Liver (tissue), 9 donors: ENCODE results near the gene AAGAB. TPM values are rescaled to one million over a fixed set of nuclear protein-coding genes. Genes with fewer than 3 reads are reported as not detected.

Experiments used
- DNase-seq: peaks from one replicate; pipeline ENCODE4 v3.0.0-alpha.2; 2017; ENCODE audit warnings: low spot score
- H3K27ac ChIP-seq, 2 donors: one replicate each; pipeline ENCODE4 v1.7.0; 2013; ENCODE audit warnings: inconsistent platforms in 2 of 2, low read length in 2 of 2, control low read depth in 1 of 2, low read depth in 1 of 2, mild to moderate bottlenecking in 1 of 2
- H3K27me3 ChIP-seq, 4 donors: one replicate each; pipeline versions ENCODE4 v1.6.1 to v1.7.0; 2013; ENCODE audit warnings: low read length in 3 of 4, inconsistent platforms in 1 of 4, mild to moderate bottlenecking in 1 of 4, moderate library complexity in 1 of 4; ENCODE audit not compliant: control insufficient read depth in 4 of 4, insufficient read depth in 4 of 4
- H3K36me3 ChIP-seq, 4 donors: one replicate each; pipeline versions ENCODE4 v1.6.1 to v1.7.0; 2013; ENCODE audit warnings: low read length in 3 of 4, mild to moderate bottlenecking in 3 of 4, low read depth in 1 of 4, moderate library complexity in 1 of 4; ENCODE audit not compliant: control insufficient read depth in 4 of 4, insufficient read depth in 3 of 4
- H3K4me1 ChIP-seq, 4 donors: one replicate each; pipeline versions ENCODE4 v1.6.1 to v1.7.0; 2013; ENCODE audit warnings: low read length in 3 of 4, mild to moderate bottlenecking in 3 of 4, moderate library complexity in 1 of 4; ENCODE audit not compliant: control insufficient read depth in 4 of 4, insufficient read depth in 4 of 4
- H3K4me3 ChIP-seq, 3 donors: one replicate each; pipeline versions ENCODE4 v1.6.1 to v1.7.0; 2013; ENCODE audit warnings: low read length in 3 of 3, control low read depth in 1 of 3, low read depth in 1 of 3, mild to moderate bottlenecking in 1 of 3
- H3K9ac ChIP-seq, 2 donors: one replicate each; pipeline ENCODE4 v1.7.0; 2013; ENCODE audit warnings: low read length in 2 of 2, mild to moderate bottlenecking in 2 of 2, moderate library complexity in 2 of 2, control low read depth in 1 of 2, low read depth in 1 of 2
- H3K9me3 ChIP-seq, 4 donors: one replicate each; pipeline versions ENCODE4 v1.6.1 to v1.7.0; 2013; ENCODE audit warnings: low read length in 3 of 4; ENCODE audit not compliant: control insufficient read depth in 4 of 4
- CTCF ChIP-seq: fragments of 150-350 bp; IDR thresholded peaks from 2 replicates; pipeline ENCODE4 v1.5.1; 2017; ENCODE audit warnings: improper control_type of control experiment, low read depth, low read length; ENCODE audit not compliant: missing input control
- FOXA1 ChIP-seq: IDR thresholded peaks from 2 replicates; pipeline ENCODE4 v1.6.1; 2016; ENCODE audit warnings: antibody characterized with exemption
- FOXA2 ChIP-seq: IDR thresholded peaks from 2 replicates; pipeline ENCODE4 v1.6.1; 2016; ENCODE audit warnings: antibody characterized with exemption
- HNF4G ChIP-seq: IDR thresholded peaks from 2 replicates; pipeline ENCODE4 v1.6.1; 2016; ENCODE audit warnings: antibody characterized with exemption
- JUND ChIP-seq, 2 donors: IDR thresholded peaks; 2 replicates each; pipeline ENCODE4 v1.6.1; 2016; ENCODE audit warnings: antibody characterized with exemption in 2 of 2
- MAX ChIP-seq: IDR thresholded peaks from 2 replicates; pipeline ENCODE4 v1.6.1; 2016; ENCODE audit warnings: antibody characterized with exemption
- NR2F2 ChIP-seq: IDR thresholded peaks from 2 replicates; pipeline ENCODE4 v1.6.1; 2016; ENCODE audit warnings: antibody characterized with exemption
- RAD21 ChIP-seq, 2 donors: IDR thresholded peaks; 2 replicates each; pipeline ENCODE4 v1.6.1; 2016; ENCODE audit warnings: antibody characterized with exemption in 2 of 2, mild to moderate bottlenecking in 2 of 2
- REST ChIP-seq: IDR thresholded peaks from 2 replicates; pipeline ENCODE4 v1.6.1; 2016; ENCODE audit warnings: antibody characterized with exemption, mild to moderate bottlenecking
- RXRA ChIP-seq, 2 donors: IDR thresholded peaks; 2 replicates each; pipeline ENCODE4 v1.6.1; 2017 to 2018; ENCODE audit warnings: antibody characterized with exemption in 2 of 2, mild to moderate bottlenecking in 1 of 2
- SP1 ChIP-seq: IDR thresholded peaks from 2 replicates; pipeline ENCODE4 v1.6.1; 2018; ENCODE audit warnings: antibody characterized with exemption, mild to moderate bottlenecking
- TAF1 ChIP-seq: conservative IDR thresholded peaks from 2 replicates; pipeline ENCODE4 v1.6.1; 2016; ENCODE audit warnings: antibody characterized with exemption, mild to moderate bottlenecking
- ZBTB33 ChIP-seq: IDR thresholded peaks from 2 replicates; pipeline ENCODE4 v1.6.1; 2016; ENCODE audit warnings: antibody characterized with exemption
- WGBS: extraction: QIAGEN DNeasy Blood & Tissue Kit; methylation state at CpG from one replicate; pipeline ENCODE4 v1.1.7; 2013; 5-methylcytosine and 5-hydroxymethylcytosine counted together
- polyA plus RNA-seq, 2 donors: library from polyadenylated mRNA; stranded (reverse) in 1 of 2; unstranded in 1 of 2; fragments of 200-250 nt in 1 of 2; fragments of >200 nt in 1 of 2; fragmentation: Nextera tagmentation in 1 of 2; extraction: Ambion mirVana in 1 of 2; gene quantifications; one replicate each; pipeline versions ENCODE4 v1.2.1 to v1.2.3, GENCODE V29; 2013 to 2015
- total RNA-seq, 2 donors: library from RNA; depleted of rRNA; stranded (reverse); fragments of >200 nt; gene quantifications; one replicate each; pipeline ENCODE4 v1.2.3, GENCODE V29; 2014
- TF ChIP-seq, protein P1 (sequence below): IDR thresholded peaks from 2 replicates; pipeline ENCODE4 v1.6.1; 2016; ENCODE audit warnings: antibody characterized with exemption
- donor health status: healthy.
- donor health status: healthy.
- donor health status: healthy.
- donor health status: healthy.
- donor health status: healthy.

Gene AAGAB
- total and polyA plus RNA-seq, 4 donors = 3.6 to 22.3 (median 13.0) TPM

- H3K4me1 ChIP-seq = peaks cover 0 to 18% (median 7%) of the 10 kb centered on the region in 4 donors
- peaks cover 4 to 24% (median 5%) of the 10 kb centered on the region in 4 donors for H3K36me3 ChIP-seq
- TF ChIP-seq ZBTB33 (no peak), FOXA1 (no peak), SP1 (no peak), HNF4G (no peak), RXRA (IDR thresholded peaks at IDR 0.05) (no peak), FOXA2 (no peak), RAD21 (IDR thresholded peaks at IDR 0.05) (no peak), CTCF (no peak), MAX (no peak), NR2F2 (no peak), REST (no peak), TAF1 (no peak)
- H3K4me3 ChIP-seq = no peak overlapping the region
- 86% methylated on average over 17 of the region's 17 CpGs for WGBS
- H3K27me3 ChIP-seq = no peaks in the 10 kb centered on the region
- H3K27ac ChIP-seq = no peak overlapping the region
- no peak for DNase-seq
- no peak overlapping the region for H3K9ac ChIP-seq
- H3K9me3 ChIP-seq = no peaks in the 10 kb centered on the region
Observed at GRCh38 chr15:67164811-67165253, 89.6 kb downstream of the AAGAB start.

GRCh38 chr15:67164401-67164791 lies 90.1 kb downstream of the AAGAB start:
- no peaks in the 10 kb centered on the region for H3K27me3 ChIP-seq
- peaks cover 2 to 22% (median 5%) of the 10 kb centered on the region in 4 donors for H3K36me3 ChIP-seq
- no peaks in the 10 kb centered on the region for H3K9me3 ChIP-seq
- WGBS = 89% methylated on average over 5 of the region's 5 CpGs
- DNase-seq = no peak
- H3K27ac ChIP-seq = no peak overlapping the region
- no peak overlapping the region for H3K9ac ChIP-seq
- peaks cover 0 to 18% (median 7%) of the 10 kb centered on the region in 4 donors for H3K4me1 ChIP-seq
- H3K4me3 ChIP-seq = no peak overlapping the region
- TF ChIP-seq TAF1 (no peak), FOXA2 (no peak), MAX (no peak), REST (no peak), SP1 (no peak), CTCF (no peak), ZBTB33 (no peak), RAD21 (IDR thresholded peaks at IDR 0.05) (no peak), JUND (IDR thresholded peaks at IDR 0.05) (no peak), NR2F2 (no peak), HNF4G (no peak)
- TF ChIP-seq, protein P1, sequence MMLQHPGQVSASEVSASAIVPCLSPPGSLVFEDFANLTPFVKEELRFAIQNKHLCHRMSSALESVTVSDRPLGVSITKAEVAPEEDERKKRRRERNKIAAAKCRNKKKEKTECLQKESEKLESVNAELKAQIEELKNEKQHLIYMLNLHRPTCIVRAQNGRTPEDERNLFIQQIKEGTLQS = no peak
